H1 (cell line): Measurements from ENCODE around the gene KANSL1. TPM values are rescaled to one million over a fixed set of nuclear protein-coding genes. Genes with fewer than 3 reads are reported as not detected.

ENCODE experiments used
- CTCF ChIA-PET: fragments of 300-600 bp; sonication (Branson Sonifier 250); formaldehyde crosslinking; loops from one replicate; lab custom pipeline; 2021; ENCODE audit not compliant: partially characterized antibody; lab: Charles Lee
- POLR2A ChIA-PET: fragments of 300-600 bp; sonication (Branson Sonifier 250); formaldehyde crosslinking; loops from one replicate; lab custom pipeline; 2021; ENCODE audit warnings: inconsistent platforms; ENCODE audit not compliant: partially characterized antibody; lab: Charles Lee
- DNase-seq, 2 experiments: peaks; one replicate each; pipeline versions ENCODE4 v3.0.0 to v3.0.0-alpha.2; 2010 to 2022; ENCODE audit warnings: low spot score in 2 of 2, low read depth in 1 of 2, mixed read lengths in 1 of 2
- FAIRE-seq: peaks from 2 replicates; lab custom pipeline; 2011; peaks lifted over from hg19 to GRCh38; lab: Jason Lieb, UNC
- H2AFZ ChIP-seq: 2 replicates; pipeline ENCODE4 v1.8.1; 2012; ENCODE audit warnings: low read length, inconsistent platforms
- H2AK5ac ChIP-seq: 2 replicates; pipeline ENCODE4 v1.6.1; 2013; ENCODE audit warnings: low read depth, low read length
- H2BK120ac ChIP-seq: replicated peaks from 2 replicates; pipeline ENCODE3; 2013; ENCODE audit warnings: low read depth, low read length, inconsistent platforms
- H2BK12ac ChIP-seq: 2 replicates; pipeline ENCODE4 v1.6.1; 2013; ENCODE audit warnings: low read depth, low read length
- H2BK15ac ChIP-seq: 2 replicates; pipeline ENCODE4 v1.6.1; 2013; ENCODE audit warnings: low read length
- H2BK20ac ChIP-seq: 2 replicates; pipeline ENCODE4 v1.6.1; 2013; ENCODE audit warnings: low read length
- H2BK5ac ChIP-seq: 2 replicates; pipeline ENCODE4 v1.6.1; 2013; ENCODE audit warnings: low read depth, low read length
- H3K14ac ChIP-seq: 2 replicates; pipeline ENCODE4 v1.6.1; 2013; ENCODE audit warnings: inconsistent platforms; ENCODE audit not compliant: insufficient read length
- H3K18ac ChIP-seq: 2 replicates; pipeline ENCODE4 v1.6.1; 2013; ENCODE audit warnings: low read length; ENCODE audit errors: extremely low read depth
- H3K23ac ChIP-seq: 2 replicates; pipeline ENCODE4 v1.6.1; 2013; ENCODE audit warnings: inconsistent platforms; ENCODE audit not compliant: insufficient read length
- H3K23me2 ChIP-seq: 2 replicates; pipeline ENCODE4 v1.6.1; 2013; ENCODE audit warnings: low read depth, low read length
- H3K27ac ChIP-seq: 2 replicates; pipeline ENCODE4 v1.6.1; 2011; ENCODE audit warnings: low read depth, low read length, inconsistent platforms
- H3K27me3 ChIP-seq, 4 experiments: replicated peaks in 1 of 4; 1 replicate in 1 of 4; 2 replicates in 3 of 4; pipeline versions ENCODE4 v1.6.1 to v1.8.1; 2011 to 2013; ENCODE audit warnings: low read length in 3 of 4, mild to moderate bottlenecking in 3 of 4, inconsistent platforms in 2 of 4, mixed read lengths in 2 of 4, moderate library complexity in 1 of 4; ENCODE audit not compliant: control insufficient read depth in 3 of 4, insufficient read depth in 3 of 4; ENCODE audit errors: extremely low read depth in 1 of 4
- H3K36me3 ChIP-seq, 4 experiments: 2 replicates each; pipeline versions ENCODE4 v1.6.1 to v1.8.1; 2011 to 2013; ENCODE audit warnings: mild to moderate bottlenecking in 4 of 4, low read length in 3 of 4, moderate library complexity in 2 of 4, control low read depth in 1 of 4, inconsistent platforms in 1 of 4; ENCODE audit not compliant: insufficient read depth in 4 of 4, control insufficient read depth in 2 of 4
- H3K4ac ChIP-seq: replicated peaks from 2 replicates; pipeline ENCODE3; 2013; ENCODE audit warnings: low read length, low read depth, mixed read lengths, inconsistent platforms; ENCODE audit not compliant: insufficient read length
- H3K4me1 ChIP-seq, 4 experiments: replicated peaks in 1 of 4; 1 replicate in 1 of 4; 2 replicates in 3 of 4; pipeline versions ENCODE4 v1.6.1 to v1.8.1; 2011 to 2013; ENCODE audit warnings: low read length in 3 of 4, inconsistent platforms in 2 of 4, mixed read lengths in 1 of 4; ENCODE audit not compliant: insufficient read depth in 4 of 4, control insufficient read depth in 3 of 4
- H3K4me2 ChIP-seq, 2 experiments: 2 replicates each; pipeline versions ENCODE4 v1.6.1 to v1.8.1; 2011 to 2013; ENCODE audit warnings: low read depth in 2 of 2, low read length in 2 of 2, control low read depth in 1 of 2, inconsistent platforms in 1 of 2, mild to moderate bottlenecking in 1 of 2; ENCODE audit not compliant: insufficient read depth in 1 of 2
- H3K4me3 ChIP-seq, 4 experiments: fragments of 200-600, 300-600 bp in 1 of 4; sonication (generic), shearing (Covaris generic), sonication (Bioruptor Twin) in 1 of 4; 2 replicates each; pipeline versions ENCODE4 v1.5.1 to v1.8.1; 2011 to 2016; ENCODE audit warnings: low read length in 4 of 4, low read depth in 3 of 4, control low read depth in 2 of 4, inconsistent platforms in 2 of 4, mild to moderate bottlenecking in 2 of 4, mixed read lengths in 1 of 4, moderate library complexity in 1 of 4; ENCODE audit not compliant: insufficient read depth in 2 of 4; ENCODE audit errors: extremely low read depth in 1 of 4
- H3K56ac ChIP-seq: replicated peaks from 2 replicates; pipeline ENCODE3; 2013; ENCODE audit warnings: low read depth, mild to moderate bottlenecking, mixed read lengths, low read length, inconsistent platforms; ENCODE audit not compliant: insufficient read length
- H3K79me1 ChIP-seq: 2 replicates; pipeline ENCODE4 v1.6.1; 2013; ENCODE audit warnings: low read depth, low read length, control low read depth
- H3K79me2 ChIP-seq, 2 experiments: 2 replicates each; pipeline versions ENCODE4 v1.6.1 to v1.8.1; 2012 to 2013; ENCODE audit warnings: low read length in 2 of 2, mild to moderate bottlenecking in 2 of 2, inconsistent platforms in 1 of 2; ENCODE audit not compliant: insufficient read depth in 2 of 2, control insufficient read depth in 1 of 2
- H3K9ac ChIP-seq, 4 experiments: replicated peaks in 1 of 4; 1 replicate in 1 of 4; 2 replicates in 3 of 4; pipeline versions ENCODE4 v1.6.1 to v1.8.1; 2011 to 2013; ENCODE audit warnings: low read depth in 3 of 4, low read length in 3 of 4, control low read depth in 2 of 4, mild to moderate bottlenecking in 2 of 4, moderate library complexity in 2 of 4, inconsistent platforms in 1 of 4; ENCODE audit errors: extremely low read depth in 1 of 4
- H3K9me3 ChIP-seq, 2 experiments: 2 replicates each; pipeline versions ENCODE4 v1.6.1 to v1.8.1; 2012 to 2013; ENCODE audit warnings: mild to moderate bottlenecking in 2 of 2, moderate library complexity in 2 of 2, control low read depth in 1 of 2, inconsistent platforms in 1 of 2, low read depth in 1 of 2, low read length in 1 of 2, mixed read lengths in 1 of 2; ENCODE audit not compliant: insufficient read depth in 2 of 2
- H4K20me1 ChIP-seq, 2 experiments: replicated peaks in 1 of 2; 2 replicates each; pipeline versions ENCODE3 to v1.8.1; 2011 to 2013; ENCODE audit warnings: inconsistent platforms in 2 of 2, low read length in 2 of 2, mild to moderate bottlenecking in 1 of 2; ENCODE audit not compliant: insufficient read depth in 2 of 2, control insufficient read depth in 1 of 2
- H4K5ac ChIP-seq: 2 replicates; pipeline ENCODE4 v1.6.1; 2013; ENCODE audit warnings: low read length, low read depth, mixed read lengths, inconsistent platforms; ENCODE audit not compliant: insufficient read length
- H4K8ac ChIP-seq: 2 replicates; pipeline ENCODE4 v1.8.0; 2013; ENCODE audit warnings: mild to moderate bottlenecking, moderate library complexity, low read length, inconsistent platforms; ENCODE audit not compliant: insufficient read depth; ENCODE audit errors: extremely low read depth
- H4K91ac ChIP-seq: replicated peaks from 2 replicates; pipeline ENCODE3; 2013; ENCODE audit warnings: low read length, mixed read lengths, inconsistent platforms; ENCODE audit not compliant: insufficient read length
- POLR2A ChIP-seq, 2 experiments: IDR thresholded peaks; 1 replicate in 1 of 2; 2 replicates in 1 of 2; pipeline ENCODE4 v1.6.1; 2011; ENCODE audit warnings: low read depth in 2 of 2, low read length in 2 of 2, mild to moderate bottlenecking in 2 of 2; ENCODE audit errors: control extremely low read depth in 1 of 2
- SIRT6 ChIP-seq: IDR thresholded peaks from one replicate; pipeline ENCODE4 v1.7.1; 2012; ENCODE audit warnings: low read length, inconsistent platforms
- WGBS, 2 experiments: shearing (Covaris generic) in 1 of 2; methylation state at CpG; one replicate each; pipeline versions ENCODE4 v1.1.6 to v1.1.7; 2013 to 2015; ENCODE audit warnings: low lambda C conversion rate in 2 of 2, mixed read lengths in 2 of 2, inconsistent platforms in 1 of 2, low coverage in 1 of 2, missing lambda C conversion rate in 1 of 2; ENCODE audit not compliant: insufficient replicate concordance in 2 of 2, insufficient coverage in 1 of 2, insufficient read length in 1 of 2; ENCODE audit errors: extremely low coverage in 1 of 2, missing lambda C conversion rate in 1 of 2; 5-methylcytosine and 5-hydroxymethylcytosine counted together
- polyA plus RNA-seq, 7 experiments: library from polyadenylated mRNA; depleted of rRNA in 3 of 7; stranded (reverse) in 5 of 7; unstranded in 2 of 7; fragments of >200 nt in 5 of 7; fragments of 200-250 nt in 2 of 7; gene quantifications; 1 replicate in 5 of 7; 2 replicates in 1 of 7; 4 replicates in 1 of 7; pipeline versions ENCODE4 v1.2.1 to v1.2.3, GENCODE V29; 2011 to 2013; ENCODE audit warnings: missing spikeins in 2 of 7, mixed read lengths in 2 of 7
- total RNA-seq: library from RNA; stranded (reverse); fragmentation: NEBNext Ultra II Directional; extraction: Animal tissue kit (Norgen Biotek cat#: 25700); gene quantifications from 2 replicates; pipeline ENCODE4 v1.2.1, GENCODE V29; 2021

KANSL1 gene
- total and polyA plus RNA-seq, 2 of the 8 experiments (the other 6 are each of a cell fraction or from before 2014, with no cell fraction given): 34.0 to 128 TPM

DNA sequence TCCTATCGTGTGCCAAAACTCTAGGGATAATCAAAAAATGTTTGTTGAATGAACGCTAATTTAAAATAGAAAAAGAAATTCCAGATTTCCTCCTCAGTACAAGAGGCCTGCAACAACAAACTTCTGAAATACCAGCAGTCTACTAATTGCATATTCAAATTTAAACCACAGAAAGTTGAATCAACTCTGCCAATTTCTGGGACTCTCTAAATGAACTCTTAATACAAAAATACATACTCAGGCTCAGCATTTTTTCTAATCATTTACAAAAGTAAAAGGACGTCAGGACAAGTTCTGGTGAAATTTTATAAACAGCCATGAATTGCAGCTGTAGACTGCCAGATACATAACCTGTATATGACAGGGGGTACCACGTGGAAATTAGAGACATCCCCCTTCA lies 49.0 kb downstream of the KANSL1 start:
- no peak overlapping the region; a peak in 1 of 8 replicates for H3K4me3 ChIP-seq
- H3K9me3 ChIP-seq: no peaks in the 10 kb centered on the region
- H3K4ac ChIP-seq: no peak overlapping the region
- no peaks in the 10 kb centered on the region; the same call in 1 of the 2 replicates for H3K79me1 ChIP-seq
- H3K4me1 ChIP-seq: peaks cover 0 to 13% (median 2%) of the 10 kb centered on the region in 4 experiments; a peak in 5 of 7 replicates
- H4K91ac ChIP-seq: no peak overlapping the region
- H3K56ac ChIP-seq: no peak overlapping the region
- peaks cover 34 to 57% of the 10 kb centered on the region in 2 experiments for H4K20me1 ChIP-seq
- 0 out of 4 replicates have a peak overlapping the region, but pooled peaks have one; percentile 1 to 4 for H3K4me2 ChIP-seq
- no peak overlapping the region for H3K27ac ChIP-seq
- ChIA-PET CTCF (interaction anchor here (0.8 to 2.3 kb wide), 7 partner anchors 11 to 298 kb away, joined by 3 to 9 read pairs (median 8); partner anchors contain the start of gene KANSL1), POLR2A (interaction anchor here (0.9 to 2.1 kb wide), 11 partner anchors 7 to 38 kb away, joined by 3 to 9 read pairs (median 5); no protein-coding TSS in a partner anchor)
- DNase-seq (no peak), FAIRE-seq (no peak)
- TF ChIP-seq POLR2A (IDR thresholded peaks at IDR 0.05; ENCODE audit: control extremely low read depth in 1 of 2, low read depth in 2 of 2, low read length in 2 of 2) (peak in 1 of 2 experiments; percentile 18; a peak in 1 of 3 replicates), SIRT6 (no peak)
- no peak overlapping the region for H3K14ac ChIP-seq
- no peak overlapping the region for H2BK120ac ChIP-seq
- H2BK12ac ChIP-seq: no peak overlapping the region
- no peaks in the 10 kb centered on the region for H3K27me3 ChIP-seq
- no peak overlapping the region for H3K23ac ChIP-seq
- no peak overlapping the region for H2BK20ac ChIP-seq
- H2BK5ac ChIP-seq: no peak overlapping the region
- 77% methylated on average over 4 of the region's 4 CpGs; no CpG with 5 or more reads in 1 of the 2 experiments for WGBS, 2 experiments
- no peak overlapping the region for H3K18ac ChIP-seq
- no peaks in the 10 kb centered on the region for H3K23me2 ChIP-seq
- no peak overlapping the region for H4K8ac ChIP-seq
- no peak overlapping the region for H2AK5ac ChIP-seq
- H3K9ac ChIP-seq: no peak overlapping the region
- H2BK15ac ChIP-seq: no peak overlapping the region
- H3K36me3 ChIP-seq: no peaks in the 10 kb centered on the region
- H4K5ac ChIP-seq: no peak overlapping the region
- H2AFZ ChIP-seq: no peak overlapping the region
- H3K79me2 ChIP-seq: peaks cover 47 to 96% of the 10 kb centered on the region in 2 experiments
